ENCODE results near the gene NEK11. TPM values are rescaled to one million over a fixed set of nuclear protein-coding genes. Genes with fewer than 3 reads are reported as not detected.
"Not testable (repeated sequence)": the region's sequence is repeated elsewhere in the genome, so short reads cannot be mapped to it uniquely, and the experiment has no call there.

The NEK11 gene
- total and polyA plus RNA-seq, 4 donors = 4.0 to 36.3 (median 9.8) TPM

DNA sequence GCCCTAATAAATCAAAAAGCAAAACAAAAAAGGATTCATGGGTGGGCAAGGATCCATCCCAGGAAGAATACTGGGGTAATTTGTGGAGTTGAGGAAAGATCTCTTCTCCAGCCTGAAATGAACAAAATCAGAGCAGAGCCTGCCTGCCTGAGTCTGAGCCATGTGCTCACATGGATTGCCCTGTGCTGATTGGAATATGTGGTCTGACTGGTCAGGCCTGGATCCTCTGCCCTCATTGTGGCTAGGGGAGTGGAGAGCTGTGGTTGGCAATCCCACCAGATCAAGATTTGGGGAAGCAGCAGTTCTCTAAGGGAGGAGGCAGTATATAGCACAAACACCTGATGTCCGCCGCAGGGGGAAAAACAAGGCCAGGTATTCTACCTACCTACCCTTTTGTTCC lies 348.1 kb downstream of the NEK11 start:
- TF ChIP-seq, protein P1, sequence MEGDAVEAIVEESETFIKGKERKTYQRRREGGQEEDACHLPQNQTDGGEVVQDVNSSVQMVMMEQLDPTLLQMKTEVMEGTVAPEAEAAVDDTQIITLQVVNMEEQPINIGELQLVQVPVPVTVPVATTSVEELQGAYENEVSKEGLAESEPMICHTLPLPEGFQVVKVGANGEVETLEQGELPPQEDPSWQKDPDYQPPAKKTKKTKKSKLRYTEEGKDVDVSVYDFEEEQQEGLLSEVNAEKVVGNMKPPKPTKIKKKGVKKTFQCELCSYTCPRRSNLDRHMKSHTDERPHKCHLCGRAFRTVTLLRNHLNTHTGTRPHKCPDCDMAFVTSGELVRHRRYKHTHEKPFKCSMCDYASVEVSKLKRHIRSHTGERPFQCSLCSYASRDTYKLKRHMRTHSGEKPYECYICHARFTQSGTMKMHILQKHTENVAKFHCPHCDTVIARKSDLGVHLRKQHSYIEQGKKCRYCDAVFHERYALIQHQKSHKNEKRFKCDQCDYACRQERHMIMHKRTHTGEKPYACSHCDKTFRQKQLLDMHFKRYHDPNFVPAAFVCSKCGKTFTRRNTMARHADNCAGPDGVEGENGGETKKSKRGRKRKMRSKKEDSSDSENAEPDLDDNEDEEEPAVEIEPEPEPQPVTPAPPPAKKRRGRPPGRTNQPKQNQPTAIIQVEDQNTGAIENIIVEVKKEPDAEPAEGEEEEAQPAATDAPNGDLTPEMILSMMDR (IDR thresholded peaks at IDR 0.05; ENCODE audit: control extremely low read depth, extremely low read depth) = no peak
- Histone ChIP-seq H3K27ac (ENCODE audit: low read depth in 1 of 2, low read length in 1 of 2) (no peak overlapping the region), H3K4me1 (ENCODE audit: control insufficient read depth in 5 of 5, insufficient read depth in 5 of 5, low read length in 5 of 5) (peaks cover 0 to 10% (median 0%) of the 10 kb centered on the region in 5 donors), H3K9ac (ENCODE audit: insufficient read depth in 1 of 2, low read length in 2 of 2) (no peak overlapping the region), H3K27me3 (ENCODE audit: control insufficient read depth in 3 of 3, insufficient read depth in 3 of 3, low read length in 2 of 3) (no peaks in the 10 kb centered on the region), H3K36me3 (ENCODE audit: control insufficient read depth in 4 of 4, insufficient read depth in 4 of 4, low read length in 4 of 4) (peaks cover 0 to 13% (median 7%) of the 10 kb centered on the region in 4 donors), H3K4me3 (no peak overlapping the region), H3K9me3 (ENCODE audit: control insufficient read depth in 4 of 4, insufficient read depth in 3 of 4, low read length in 3 of 4) (no peaks in the 10 kb centered on the region)
- WGBS, 2 donors = 100% methylated on average over 2 of the region's 2 CpGs
- DNase-seq (no peak), ATAC-seq (ENCODE audit: insufficient read depth, low FRiP score) (no peak)

DNA sequence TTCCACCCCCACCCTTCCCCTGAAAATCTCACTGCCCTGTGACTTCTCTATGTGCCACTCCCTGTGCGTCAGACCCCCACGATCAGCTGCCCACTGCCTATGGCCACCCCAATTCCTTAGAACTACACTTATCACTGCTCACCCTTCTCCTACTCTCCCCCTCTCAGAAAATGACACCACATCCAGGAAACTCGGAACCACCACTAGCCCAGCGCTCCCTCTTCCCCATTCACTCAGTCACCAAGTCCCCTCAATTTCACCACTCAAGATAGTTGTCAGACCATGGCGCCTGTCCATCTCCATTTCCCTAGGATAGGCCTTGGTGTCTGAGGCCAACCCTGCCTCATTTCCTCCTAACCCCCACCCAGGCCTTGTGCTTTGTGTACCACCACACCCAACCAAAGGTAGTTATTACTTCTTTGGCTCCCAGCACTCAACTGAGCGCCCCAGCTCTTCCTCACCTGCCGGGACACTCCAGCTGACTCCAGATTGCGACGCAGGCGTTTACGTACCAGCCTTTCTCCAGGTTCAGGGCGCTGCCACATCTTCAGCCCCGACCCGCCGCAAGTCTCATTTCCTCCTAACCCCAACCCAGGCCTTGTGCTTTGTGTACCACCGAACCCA lies 354.3 kb downstream of the NEK11 start:
- peak overlapping the region; percentile 41 for H3K4me3 ChIP-seq
- WGBS, 2 donors = 8 to 9% methylated on average over 16 of the region's 16 CpGs
- peak overlapping the region in 1 of 2 donors; percentile 91 for H3K9ac ChIP-seq (ENCODE audit: insufficient read depth in 1 of 2, low read length in 2 of 2)
- not testable (repeated sequence) for ATAC-seq (ENCODE audit: insufficient read depth, low FRiP score); H3K9me3 ChIP-seq (ENCODE audit: control insufficient read depth in 4 of 4, insufficient read depth in 3 of 4, low read length in 3 of 4); H3K27me3 ChIP-seq (ENCODE audit: control insufficient read depth in 3 of 3, insufficient read depth in 3 of 3, low read length in 2 of 3)
- peaks cover 0 to 22% (median 17%) of the 10 kb centered on the region in 5 donors for H3K4me1 ChIP-seq (ENCODE audit: control insufficient read depth in 5 of 5, insufficient read depth in 5 of 5, low read length in 5 of 5)
- peak overlapping the region; percentile 82 to 93 for H3K27ac ChIP-seq (ENCODE audit: low read depth in 1 of 2, low read length in 1 of 2)
- peaks cover 0 to 22% (median 13%) of the 10 kb centered on the region in 4 donors for H3K36me3 ChIP-seq (ENCODE audit: control insufficient read depth in 4 of 4, insufficient read depth in 4 of 4, low read length in 4 of 4)
- peak in 2 of 3 donors; percentile 30 to 42 for DNase-seq

DNA sequence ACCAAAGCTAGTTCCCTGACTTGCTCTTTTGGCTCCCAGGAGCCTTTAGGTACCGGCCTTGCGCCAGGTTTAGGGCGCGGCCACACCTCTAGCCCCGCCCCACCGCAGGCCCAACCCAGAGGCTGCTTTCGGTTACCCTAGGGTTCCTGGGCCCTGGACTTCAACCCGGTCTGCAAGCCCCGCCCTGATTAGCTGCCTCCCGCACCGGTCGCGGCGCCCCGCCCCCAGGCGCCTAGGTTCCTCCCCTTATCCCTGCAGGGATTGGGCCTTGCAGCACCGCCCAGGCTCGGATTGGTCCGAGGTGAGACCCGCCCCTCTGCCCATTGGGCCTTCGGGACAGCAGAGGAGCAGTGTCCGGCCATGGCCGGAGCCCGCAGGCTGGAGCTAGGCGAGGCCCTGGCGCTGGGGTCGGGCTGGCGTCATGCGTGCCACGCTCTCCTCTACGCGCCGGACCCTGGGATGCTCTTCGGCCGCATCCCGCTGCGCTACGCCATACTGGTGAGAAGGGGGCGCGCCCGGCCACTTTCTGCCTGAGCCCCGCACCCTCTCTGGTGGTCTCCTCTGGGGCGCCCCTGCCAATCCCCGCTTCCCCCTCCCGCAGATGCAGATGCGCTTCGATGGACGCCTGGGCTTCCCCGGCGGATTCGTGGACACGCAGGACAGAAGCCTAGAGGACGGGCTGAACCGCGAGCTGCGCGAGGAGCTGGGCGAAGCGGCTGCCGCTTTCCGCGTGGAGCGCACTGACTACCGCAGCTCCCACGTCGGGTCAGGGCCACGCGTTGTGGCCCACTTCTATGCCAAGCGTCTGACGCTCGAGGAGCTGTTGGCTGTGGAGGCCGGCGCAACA lies 355.0 kb downstream of the NEK11 start, which contains the start of gene NUDT16:
Gene NUDT16 (plus strand): TSS at position 330 of the 847 bp plus-strand sequence. CDS start 31 bp downstream, at position 361.
- TF ChIP-seq, protein P1 (IDR thresholded peaks at IDR 0.05; ENCODE audit: control extremely low read depth, extremely low read depth) = no peak
- ATAC-seq (ENCODE audit: insufficient read depth, low FRiP score) = peak; percentile 98
- Histone ChIP-seq H3K27ac (ENCODE audit: low read depth in 1 of 2, low read length in 1 of 2) (peak within 1 kb of the TSS; percentile 88 to 96), H3K27me3 (ENCODE audit: control insufficient read depth in 3 of 3, insufficient read depth in 3 of 3, low read length in 2 of 3) (no peaks in the 10 kb centered on the region), H3K9me3 (ENCODE audit: control insufficient read depth in 4 of 4, insufficient read depth in 3 of 4, low read length in 3 of 4) (no peaks in the 10 kb centered on the region), H3K4me3 (peak within 1 kb of the TSS; percentile 74), H3K9ac (ENCODE audit: insufficient read depth in 1 of 2, low read length in 2 of 2) (peak within 1 kb of the TSS; percentile 79 to 91), H3K4me1 (ENCODE audit: control insufficient read depth in 5 of 5, insufficient read depth in 5 of 5, low read length in 5 of 5) (peaks cover 0 to 26% (median 17%) of the 10 kb centered on the region in 5 donors), H3K36me3 (ENCODE audit: control insufficient read depth in 4 of 4, insufficient read depth in 4 of 4, low read length in 4 of 4) (peaks cover 0 to 20% (median 12%) of the 10 kb centered on the region in 4 donors)
- WGBS, 2 donors = 0% methylated on average over 65 to 73 of the region's 73 CpGs
- DNase-seq = peak; percentile 98 to 99 (median 99)

Data from lung (tissue), 12 donors.